H1 (cell line): ENCODE measurements around the gene FXR1. TPM values are rescaled to one million over a fixed set of nuclear protein-coding genes. Genes with fewer than 3 reads are reported as not detected.

Source experiments
- CHD2 ChIP-seq: IDR thresholded peaks from 2 replicates; pipeline ENCODE4 v1.6.1; 2012; ENCODE audit warnings: low read length, improper control_type of control experiment
- EZH2 ChIP-seq: fragments of 200-600 bp; sonication (generic); IDR thresholded peaks from 2 replicates; pipeline ENCODE4 v1.7.1; 2012; ENCODE audit warnings: low read depth, mild to moderate bottlenecking, moderate library complexity, low read length, inconsistent platforms; ENCODE audit not compliant: severe bottlenecking
- KDM4A ChIP-seq: IDR thresholded peaks from one replicate; pipeline ENCODE4 v1.7.1; 2012; ENCODE audit warnings: low read depth, mild to moderate bottlenecking, moderate library complexity, low read length, inconsistent platforms; ENCODE audit not compliant: severe bottlenecking
- RBBP5 ChIP-seq: IDR thresholded peaks from 2 replicates; pipeline ENCODE4 v1.7.1; 2012; ENCODE audit warnings: low read depth, mild to moderate bottlenecking, inconsistent platforms, low read length, moderate library complexity, borderline replicate concordance
- SRF ChIP-seq: IDR thresholded peaks from 2 replicates; pipeline ENCODE4 v1.6.1; 2011; ENCODE audit warnings: mild to moderate bottlenecking, low read depth, low read length, moderate library complexity
- polyA plus RNA-seq, 7 experiments: library from polyadenylated mRNA; depleted of rRNA in 3 of 7; stranded (reverse) in 5 of 7; unstranded in 2 of 7; fragments of >200 nt in 5 of 7; fragments of 200-250 nt in 2 of 7; gene quantifications; 1 replicate in 5 of 7; 2 replicates in 1 of 7; 4 replicates in 1 of 7; pipeline versions ENCODE4 v1.2.1 to v1.2.3, GENCODE V29; 2011 to 2013; ENCODE audit warnings: missing spikeins in 2 of 7, mixed read lengths in 2 of 7
- total RNA-seq: library from RNA; stranded (reverse); fragmentation: NEBNext Ultra II Directional; extraction: Animal tissue kit (Norgen Biotek cat#: 25700); gene quantifications from 2 replicates; pipeline ENCODE4 v1.2.1, GENCODE V29; 2021
- TF ChIP-seq, protein P1 (sequence below): fragments of 300-600 bp; sonication (generic); IDR thresholded peaks from 2 replicates; pipeline ENCODE4 v1.7.1; 2012; ENCODE audit warnings: low read length, moderate library complexity, mild to moderate bottlenecking, inconsistent platforms; ENCODE audit not compliant: insufficient replicate concordance
- TF ChIP-seq, protein P2 (sequence below): IDR thresholded peaks from 2 replicates; pipeline ENCODE4 v1.6.1; 2012; ENCODE audit warnings: low read length, inconsistent platforms

FXR1 gene
- total and polyA plus RNA-seq, 2 of the 8 experiments (the other 6 are each of a cell fraction or from before 2014, with no cell fraction given): 108 to 283 TPM

DNA sequence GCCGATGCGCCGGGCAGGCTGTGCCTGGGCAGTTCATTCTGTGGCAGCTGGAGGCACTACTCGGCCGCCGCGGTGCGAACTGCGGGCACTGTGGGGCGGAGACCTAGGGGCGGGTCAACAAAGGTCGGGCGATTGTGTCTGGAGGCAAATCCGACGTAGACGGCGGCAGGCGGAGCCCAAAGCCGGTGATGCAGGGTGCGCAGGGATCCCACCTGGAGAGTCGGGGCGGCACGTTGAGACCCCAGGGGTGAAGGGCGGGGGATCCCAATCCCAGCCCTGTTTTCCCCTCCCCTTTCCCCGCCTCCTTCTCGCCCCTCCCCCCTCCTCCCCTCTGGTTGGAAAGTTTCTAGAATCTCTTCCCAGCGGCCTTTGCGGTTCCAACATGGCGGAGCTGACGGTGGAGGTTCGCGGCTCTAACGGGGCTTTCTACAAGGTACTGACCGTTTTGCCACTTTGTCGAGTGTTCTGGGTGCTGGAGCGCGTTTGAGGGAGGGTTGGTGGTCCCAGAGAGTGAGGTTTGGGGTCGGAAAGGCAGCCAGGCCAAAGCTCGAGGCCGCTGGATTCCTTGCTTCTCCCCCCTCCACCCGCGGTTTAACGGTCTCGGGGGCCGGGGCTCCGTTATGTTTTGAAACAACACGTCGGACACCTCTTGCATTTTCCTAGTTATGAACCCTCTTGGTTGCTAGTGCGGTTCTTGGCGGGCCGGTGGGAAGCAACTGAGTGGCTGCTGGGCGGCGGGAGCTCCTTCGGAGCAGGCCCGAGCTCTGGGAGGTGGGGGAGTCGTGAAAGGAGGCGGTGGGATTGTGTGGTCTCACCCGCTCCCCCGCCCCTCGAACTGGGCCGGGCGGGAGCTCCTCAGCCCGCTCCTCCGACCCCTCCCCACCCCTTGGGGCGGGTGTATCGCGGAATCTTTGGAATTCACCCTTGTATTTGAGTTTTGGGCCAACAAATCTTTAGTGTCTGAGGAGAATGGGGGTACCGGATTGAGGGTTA lies at the start of gene FXR1 (continued):
- TF ChIP-seq, protein P1, sequence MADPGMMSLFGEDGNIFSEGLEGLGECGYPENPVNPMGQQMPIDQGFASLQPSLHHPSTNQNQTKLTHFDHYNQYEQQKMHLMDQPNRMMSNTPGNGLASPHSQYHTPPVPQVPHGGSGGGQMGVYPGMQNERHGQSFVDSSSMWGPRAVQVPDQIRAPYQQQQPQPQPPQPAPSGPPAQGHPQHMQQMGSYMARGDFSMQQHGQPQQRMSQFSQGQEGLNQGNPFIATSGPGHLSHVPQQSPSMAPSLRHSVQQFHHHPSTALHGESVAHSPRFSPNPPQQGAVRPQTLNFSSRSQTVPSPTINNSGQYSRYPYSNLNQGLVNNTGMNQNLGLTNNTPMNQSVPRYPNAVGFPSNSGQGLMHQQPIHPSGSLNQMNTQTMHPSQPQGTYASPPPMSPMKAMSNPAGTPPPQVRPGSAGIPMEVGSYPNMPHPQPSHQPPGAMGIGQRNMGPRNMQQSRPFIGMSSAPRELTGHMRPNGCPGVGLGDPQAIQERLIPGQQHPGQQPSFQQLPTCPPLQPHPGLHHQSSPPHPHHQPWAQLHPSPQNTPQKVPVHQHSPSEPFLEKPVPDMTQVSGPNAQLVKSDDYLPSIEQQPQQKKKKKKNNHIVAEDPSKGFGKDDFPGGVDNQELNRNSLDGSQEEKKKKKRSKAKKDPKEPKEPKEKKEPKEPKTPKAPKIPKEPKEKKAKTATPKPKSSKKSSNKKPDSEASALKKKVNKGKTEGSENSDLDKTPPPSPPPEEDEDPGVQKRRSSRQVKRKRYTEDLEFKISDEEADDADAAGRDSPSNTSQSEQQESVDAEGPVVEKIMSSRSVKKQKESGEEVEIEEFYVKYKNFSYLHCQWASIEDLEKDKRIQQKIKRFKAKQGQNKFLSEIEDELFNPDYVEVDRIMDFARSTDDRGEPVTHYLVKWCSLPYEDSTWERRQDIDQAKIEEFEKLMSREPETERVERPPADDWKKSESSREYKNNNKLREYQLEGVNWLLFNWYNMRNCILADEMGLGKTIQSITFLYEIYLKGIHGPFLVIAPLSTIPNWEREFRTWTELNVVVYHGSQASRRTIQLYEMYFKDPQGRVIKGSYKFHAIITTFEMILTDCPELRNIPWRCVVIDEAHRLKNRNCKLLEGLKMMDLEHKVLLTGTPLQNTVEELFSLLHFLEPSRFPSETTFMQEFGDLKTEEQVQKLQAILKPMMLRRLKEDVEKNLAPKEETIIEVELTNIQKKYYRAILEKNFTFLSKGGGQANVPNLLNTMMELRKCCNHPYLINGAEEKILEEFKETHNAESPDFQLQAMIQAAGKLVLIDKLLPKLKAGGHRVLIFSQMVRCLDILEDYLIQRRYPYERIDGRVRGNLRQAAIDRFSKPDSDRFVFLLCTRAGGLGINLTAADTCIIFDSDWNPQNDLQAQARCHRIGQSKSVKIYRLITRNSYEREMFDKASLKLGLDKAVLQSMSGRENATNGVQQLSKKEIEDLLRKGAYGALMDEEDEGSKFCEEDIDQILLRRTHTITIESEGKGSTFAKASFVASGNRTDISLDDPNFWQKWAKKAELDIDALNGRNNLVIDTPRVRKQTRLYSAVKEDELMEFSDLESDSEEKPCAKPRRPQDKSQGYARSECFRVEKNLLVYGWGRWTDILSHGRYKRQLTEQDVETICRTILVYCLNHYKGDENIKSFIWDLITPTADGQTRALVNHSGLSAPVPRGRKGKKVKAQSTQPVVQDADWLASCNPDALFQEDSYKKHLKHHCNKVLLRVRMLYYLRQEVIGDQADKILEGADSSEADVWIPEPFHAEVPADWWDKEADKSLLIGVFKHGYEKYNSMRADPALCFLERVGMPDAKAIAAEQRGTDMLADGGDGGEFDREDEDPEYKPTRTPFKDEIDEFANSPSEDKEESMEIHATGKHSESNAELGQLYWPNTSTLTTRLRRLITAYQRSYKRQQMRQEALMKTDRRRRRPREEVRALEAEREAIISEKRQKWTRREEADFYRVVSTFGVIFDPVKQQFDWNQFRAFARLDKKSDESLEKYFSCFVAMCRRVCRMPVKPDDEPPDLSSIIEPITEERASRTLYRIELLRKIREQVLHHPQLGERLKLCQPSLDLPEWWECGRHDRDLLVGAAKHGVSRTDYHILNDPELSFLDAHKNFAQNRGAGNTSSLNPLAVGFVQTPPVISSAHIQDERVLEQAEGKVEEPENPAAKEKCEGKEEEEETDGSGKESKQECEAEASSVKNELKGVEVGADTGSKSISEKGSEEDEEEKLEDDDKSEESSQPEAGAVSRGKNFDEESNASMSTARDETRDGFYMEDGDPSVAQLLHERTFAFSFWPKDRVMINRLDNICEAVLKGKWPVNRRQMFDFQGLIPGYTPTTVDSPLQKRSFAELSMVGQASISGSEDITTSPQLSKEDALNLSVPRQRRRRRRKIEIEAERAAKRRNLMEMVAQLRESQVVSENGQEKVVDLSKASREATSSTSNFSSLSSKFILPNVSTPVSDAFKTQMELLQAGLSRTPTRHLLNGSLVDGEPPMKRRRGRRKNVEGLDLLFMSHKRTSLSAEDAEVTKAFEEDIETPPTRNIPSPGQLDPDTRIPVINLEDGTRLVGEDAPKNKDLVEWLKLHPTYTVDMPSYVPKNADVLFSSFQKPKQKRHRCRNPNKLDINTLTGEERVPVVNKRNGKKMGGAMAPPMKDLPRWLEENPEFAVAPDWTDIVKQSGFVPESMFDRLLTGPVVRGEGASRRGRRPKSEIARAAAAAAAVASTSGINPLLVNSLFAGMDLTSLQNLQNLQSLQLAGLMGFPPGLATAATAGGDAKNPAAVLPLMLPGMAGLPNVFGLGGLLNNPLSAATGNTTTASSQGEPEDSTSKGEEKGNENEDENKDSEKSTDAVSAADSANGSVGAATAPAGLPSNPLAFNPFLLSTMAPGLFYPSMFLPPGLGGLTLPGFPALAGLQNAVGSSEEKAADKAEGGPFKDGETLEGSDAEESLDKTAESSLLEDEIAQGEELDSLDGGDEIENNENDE: no peak
- TF ChIP-seq KDM4A: peak; percentile 55
- TF ChIP-seq RBBP5: peak; percentile 62
- TF ChIP-seq, protein P2, sequence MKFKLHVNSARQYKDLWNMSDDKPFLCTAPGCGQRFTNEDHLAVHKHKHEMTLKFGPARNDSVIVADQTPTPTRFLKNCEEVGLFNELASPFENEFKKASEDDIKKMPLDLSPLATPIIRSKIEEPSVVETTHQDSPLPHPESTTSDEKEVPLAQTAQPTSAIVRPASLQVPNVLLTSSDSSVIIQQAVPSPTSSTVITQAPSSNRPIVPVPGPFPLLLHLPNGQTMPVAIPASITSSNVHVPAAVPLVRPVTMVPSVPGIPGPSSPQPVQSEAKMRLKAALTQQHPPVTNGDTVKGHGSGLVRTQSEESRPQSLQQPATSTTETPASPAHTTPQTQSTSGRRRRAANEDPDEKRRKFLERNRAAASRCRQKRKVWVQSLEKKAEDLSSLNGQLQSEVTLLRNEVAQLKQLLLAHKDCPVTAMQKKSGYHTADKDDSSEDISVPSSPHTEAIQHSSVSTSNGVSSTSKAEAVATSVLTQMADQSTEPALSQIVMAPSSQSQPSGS: no peak
- TF ChIP-seq CHD2: no peak
- TF ChIP-seq SRF: no peak
- TF ChIP-seq EZH2: no peak
